LHCN-M2 (cell line): ENCODE measurements around the gene CEP43. TPM values are rescaled to one million over a fixed set of nuclear protein-coding genes. Genes with fewer than 3 reads are reported as not detected.
A peak's percentile ranks its signal among the peaks of the same experiment; 100 is the strongest.

Experiments
- DNase-seq: peaks from one replicate; pipeline ENCODE4 v3.0.0-alpha.2; 2012; ENCODE audit warnings: low read depth
- total RNA-seq: library from RNA; depleted of rRNA; stranded (reverse); fragments of >200 nt; gene quantifications from 2 replicates; pipeline ENCODE4 v1.2.3, GENCODE V29; 2014; rRNA removed

CEP43 gene
- total RNA-seq, 1 experiment from 2014 or later: 24.7 TPM

DNA sequence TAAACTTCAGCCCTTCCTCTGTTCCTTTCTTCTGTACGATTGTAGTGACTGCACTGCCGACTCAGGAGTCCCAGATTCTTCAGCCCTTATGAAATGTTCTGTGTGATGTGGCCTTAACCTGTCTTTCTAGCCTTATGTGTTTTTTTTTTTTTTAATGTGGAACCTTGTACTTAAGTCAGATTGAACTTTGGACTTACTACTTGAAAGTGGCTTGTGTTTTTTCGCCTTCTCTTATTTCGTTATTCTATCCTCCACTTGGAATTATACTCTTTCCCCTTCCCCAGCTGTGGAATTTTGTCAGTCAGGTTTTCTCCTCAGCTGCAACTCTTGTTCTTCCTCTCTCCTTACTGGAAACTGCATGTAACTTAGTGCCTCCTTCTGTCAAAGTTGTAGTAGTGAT, 8.8 kb downstream of the CEP43 start:
- peak; percentile 5 for DNase-seq

DNA sequence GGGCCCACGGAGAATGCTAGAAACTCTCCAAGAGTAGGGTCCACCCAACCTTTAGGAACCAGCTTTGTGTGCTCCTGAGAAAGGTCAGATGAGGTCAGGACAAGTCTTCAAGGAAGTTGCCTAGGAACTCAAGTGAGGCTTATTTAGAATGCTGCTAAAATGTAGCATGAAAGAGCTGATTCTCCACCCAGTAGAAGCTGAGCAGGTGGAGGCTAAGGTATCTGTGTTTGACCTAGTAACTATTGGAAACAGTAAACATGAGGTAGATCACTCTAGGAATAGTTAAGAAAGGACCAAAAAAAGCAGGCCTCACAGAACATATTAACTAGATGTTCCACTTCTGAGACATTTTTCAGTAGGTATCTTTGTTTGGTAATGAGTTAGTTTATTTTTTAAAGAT, 13.9 kb downstream of the CEP43 start:
- DNase-seq: no peak

DNA sequence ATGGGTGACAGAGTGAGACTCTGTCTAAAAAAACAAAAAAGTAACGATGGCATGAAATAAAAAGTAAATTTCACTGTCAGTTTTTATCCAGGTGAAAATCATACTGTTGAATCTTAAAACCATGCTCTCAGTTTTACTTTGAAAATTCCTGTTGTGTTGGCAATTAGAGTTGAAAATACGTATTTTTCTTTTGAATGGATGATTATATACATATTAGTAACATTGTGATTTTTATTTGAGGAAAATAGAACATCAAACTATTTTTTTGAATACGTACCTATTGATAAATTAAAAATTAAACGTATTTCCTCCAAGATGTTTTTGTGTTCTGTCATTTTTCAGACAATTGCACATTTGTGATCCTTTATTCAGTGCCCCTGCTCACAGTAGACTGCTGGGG, 14.7 kb downstream of the CEP43 start:
- no peak for DNase-seq

DNA sequence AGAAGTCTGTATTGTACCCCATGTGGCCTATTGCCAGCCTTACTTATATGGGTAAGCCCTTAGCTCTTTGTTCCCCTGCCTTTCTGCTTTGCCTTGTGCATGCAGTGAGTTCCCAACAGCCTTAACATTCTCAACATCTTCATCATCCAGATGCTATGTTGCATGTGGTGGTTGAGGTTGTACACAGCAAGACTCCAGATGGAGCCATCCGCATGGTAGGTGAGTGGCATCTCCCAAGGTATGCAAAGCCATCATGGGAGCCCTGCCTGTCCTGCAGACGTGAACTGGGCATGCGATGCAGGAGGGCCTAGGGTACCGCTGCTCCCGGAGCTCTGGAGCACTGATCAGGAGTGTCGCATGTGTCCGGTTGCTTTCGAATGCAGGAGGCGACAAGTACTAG, 16.1 kb downstream of the CEP43 start:
- DNase-seq: no peak

DNA sequence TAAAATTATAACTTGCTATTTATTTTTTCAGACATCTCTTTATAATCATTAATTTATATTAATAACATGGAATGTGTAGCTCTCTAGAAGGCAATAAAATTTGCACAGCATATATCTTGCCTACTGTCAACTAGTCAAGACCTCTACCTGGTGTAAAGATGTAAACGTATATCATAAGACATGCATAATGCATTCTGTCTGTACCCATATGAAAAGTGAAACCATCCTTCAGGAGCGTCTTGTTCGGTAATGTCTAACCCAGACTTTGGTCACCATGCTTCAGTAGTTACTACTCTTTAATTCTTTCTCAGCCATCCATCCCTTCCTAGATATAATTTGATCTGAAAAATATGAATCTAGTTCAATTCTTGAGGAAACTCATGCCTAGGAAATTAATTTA, 21.0 kb downstream of the CEP43 start:
- DNase-seq: no peak

DNA sequence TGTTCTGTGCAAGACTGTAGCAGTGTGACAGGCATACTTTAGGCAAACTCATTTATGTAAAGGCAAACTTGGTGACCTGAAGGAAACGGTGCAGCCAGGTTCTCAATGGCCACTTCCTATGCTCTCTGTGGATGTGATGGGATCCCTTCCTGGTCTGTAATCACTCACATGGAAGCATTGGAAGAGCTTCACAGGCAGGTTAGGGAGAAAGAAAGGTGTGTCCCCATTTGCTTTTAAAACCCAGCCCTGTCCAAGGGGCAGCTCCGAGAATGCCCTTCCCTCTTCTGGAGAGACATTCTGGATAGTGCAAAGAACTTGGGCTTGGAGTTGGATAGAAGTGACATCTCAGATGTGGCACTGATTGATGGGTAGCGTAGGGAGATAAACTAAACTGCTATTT, 28.1 kb downstream of the CEP43 start:
- DNase-seq: no peak

DNA sequence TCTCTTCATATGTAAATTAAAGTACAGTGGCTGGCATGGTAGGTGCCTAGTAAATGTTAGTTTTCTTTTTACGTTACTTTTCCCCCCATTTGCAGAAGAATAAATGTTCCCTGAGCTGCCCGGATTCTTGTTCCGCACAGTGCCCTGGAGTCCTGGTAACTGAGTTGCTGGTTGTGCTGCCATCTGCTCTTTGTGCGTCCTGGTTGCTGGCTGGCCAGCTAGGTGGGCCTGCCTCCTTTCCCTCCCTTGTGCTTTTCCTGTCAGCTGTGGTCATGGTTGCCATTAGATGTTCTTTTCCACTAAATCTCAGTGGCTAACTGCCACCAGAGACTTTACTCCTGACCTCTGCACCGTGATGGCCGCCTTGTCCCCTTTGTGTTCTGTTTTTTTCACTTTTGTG, 28.6 kb downstream of the CEP43 start:
- no peak for DNase-seq

DNA sequence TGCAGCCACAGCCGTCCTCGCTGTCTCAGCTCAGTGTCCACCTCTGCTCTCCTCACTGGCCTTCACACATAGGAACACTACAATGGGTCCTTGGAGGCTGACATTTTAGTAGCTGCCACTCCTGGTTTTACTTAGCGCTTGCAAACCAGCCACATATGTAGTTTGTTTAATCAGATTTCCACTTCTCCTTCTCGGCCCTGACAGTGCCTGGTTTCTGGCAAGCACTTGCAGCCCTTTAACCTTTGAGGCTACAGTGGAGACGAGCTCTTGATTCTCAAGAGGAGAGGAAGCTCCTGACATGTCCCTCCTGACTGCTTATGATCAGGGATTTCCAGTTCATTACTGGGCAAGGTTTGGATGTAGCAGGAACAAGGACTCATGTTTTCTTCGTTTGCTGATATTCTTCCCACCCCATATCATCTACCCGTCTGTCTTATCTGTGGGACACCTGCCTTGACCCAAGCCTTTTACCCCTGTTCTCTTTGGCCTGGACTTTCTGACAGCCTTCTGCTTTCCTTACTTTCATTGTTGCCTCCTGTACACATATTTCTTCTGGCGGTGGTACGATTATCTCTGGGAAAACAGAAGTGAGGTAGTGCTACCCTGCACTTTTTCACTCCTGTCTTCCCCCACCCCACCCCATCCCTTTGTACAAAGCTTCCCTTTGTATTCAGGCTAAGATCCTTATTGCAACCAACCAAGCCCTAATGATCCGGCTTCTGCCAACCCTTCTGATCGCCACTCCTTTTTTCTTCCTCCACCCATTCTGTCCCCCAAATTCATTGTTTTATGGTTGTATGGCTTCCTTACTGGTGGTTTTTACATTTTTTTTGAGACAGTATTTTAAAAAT, 31.2 kb downstream of the CEP43 start:
- DNase-seq: no peak

DNA sequence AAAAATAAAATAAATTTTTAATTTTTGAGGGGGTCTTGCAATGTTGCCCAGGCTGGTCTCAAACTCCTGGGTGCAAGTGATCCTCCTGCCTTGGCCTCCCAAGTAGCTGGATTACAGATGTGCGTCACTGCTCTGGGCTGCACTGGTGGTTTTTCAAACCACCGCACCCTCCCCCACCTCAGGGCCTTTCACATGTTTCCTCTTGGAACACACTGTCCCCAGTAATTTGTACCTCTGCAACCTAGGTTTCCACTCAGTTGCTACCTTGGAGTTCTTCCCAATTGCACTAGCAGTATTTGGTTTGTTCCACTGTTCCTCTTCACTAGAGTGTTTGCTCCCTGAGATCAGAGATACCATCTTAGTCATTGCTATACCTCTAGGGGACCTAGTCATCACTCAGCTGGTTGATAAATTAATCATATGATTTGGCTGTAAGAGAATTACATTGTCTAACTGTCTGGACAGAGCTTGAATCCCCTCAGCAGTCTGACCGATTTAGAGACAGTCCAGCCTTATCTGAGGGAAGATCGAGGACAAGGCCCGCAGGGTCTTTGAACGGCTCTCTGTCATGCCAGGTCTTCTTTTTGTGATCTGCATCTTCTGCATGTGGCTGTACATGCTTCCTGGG, 32.0 kb downstream of the CEP43 start:
- peak; percentile 35 for DNase-seq

DNA sequence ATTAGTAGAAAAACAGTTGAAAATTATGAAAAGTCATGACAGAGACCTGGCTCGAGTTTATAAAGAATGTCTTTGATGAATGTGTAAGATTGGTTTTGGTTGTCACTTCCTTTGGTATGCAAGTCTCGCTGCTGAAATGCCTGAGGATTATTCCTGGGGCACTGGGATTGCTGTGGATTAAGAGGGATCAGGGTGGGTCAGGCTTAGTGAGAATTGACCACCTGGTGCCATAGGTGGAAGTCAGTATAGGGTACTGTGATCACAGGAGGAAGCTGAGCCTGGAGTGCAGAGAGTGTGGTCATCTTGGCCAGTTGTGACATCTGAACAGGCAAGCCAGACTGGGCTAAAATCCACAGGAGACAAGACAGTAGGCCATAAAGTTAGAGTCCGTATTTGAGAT, 34.9 kb downstream of the CEP43 start:
- no peak for DNase-seq

DNA sequence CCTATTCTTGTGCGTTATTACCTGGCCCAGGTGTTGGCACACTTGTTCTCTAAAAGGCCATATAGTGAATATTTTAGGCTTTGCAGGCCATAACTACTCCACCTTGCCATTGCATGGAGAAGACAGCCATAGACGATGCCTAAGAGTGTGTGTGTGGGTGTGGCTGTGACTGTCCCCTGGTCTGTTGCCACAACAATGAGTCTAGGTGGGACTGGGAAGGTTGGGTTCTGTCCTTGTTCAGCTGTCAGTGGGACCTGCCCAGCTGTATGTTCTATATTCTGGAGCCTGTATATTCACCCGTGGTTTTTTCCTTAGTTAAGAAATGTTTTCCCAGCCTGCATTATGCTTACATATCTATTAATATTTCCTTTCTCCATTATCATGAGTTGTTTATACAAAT, 38.6 kb downstream of the CEP43 start:
- DNase-seq: no peak

DNA sequence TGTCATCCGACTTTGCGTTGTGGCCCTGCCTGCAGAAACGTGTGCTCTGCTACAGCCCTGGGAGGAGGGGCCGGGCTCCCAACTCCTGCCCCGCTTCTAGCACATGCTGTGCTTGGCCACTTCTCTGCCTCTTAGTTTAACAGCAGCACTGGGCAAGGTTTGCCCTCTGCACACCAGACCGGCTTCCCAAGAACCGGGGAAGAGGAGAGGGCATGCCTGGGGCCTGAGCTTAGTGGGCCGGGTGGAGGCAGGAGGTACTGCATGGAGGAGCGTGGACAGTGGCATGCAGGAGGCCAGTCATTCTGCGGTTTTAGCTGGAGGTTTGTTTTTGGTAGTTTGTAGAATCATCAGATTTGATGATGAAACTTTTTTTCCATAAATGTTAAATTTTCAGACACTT, 45.5 kb downstream of the CEP43 start:
- DNase-seq: no peak

DNA sequence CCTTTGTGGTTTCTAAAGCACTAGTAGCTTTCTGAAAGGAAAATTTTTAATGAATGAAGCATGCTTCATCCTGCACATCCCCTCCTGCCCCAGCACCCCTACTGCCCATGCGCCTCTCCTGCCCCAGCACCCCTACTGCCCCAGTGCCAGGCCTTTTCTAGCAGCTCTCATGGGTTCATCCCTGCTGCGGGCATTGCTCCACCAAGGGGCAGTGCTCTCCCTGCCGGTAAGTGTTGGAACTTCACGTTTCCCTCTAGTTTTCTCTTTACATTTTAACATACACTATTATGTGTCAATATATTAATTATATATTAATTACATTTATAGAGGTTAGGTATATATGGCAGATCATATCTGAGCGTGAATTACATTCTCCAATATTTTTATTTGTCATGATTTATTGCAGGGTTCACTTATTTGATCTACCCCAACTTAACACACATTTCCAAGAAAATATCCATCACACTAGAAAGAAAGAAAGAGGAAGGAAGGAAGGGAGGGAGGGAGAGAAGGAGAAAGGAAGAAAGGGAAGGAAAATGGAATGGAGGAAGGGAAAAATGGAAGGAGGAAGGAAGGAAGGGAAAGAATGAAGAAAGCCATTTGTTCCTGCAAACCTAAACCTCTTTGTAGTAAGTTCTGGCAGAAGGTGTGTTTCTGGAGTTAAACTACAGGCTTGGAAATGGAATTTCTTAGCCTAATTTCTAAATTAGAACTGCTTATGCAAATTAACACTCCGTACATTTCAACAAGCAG, 46.8 kb downstream of the CEP43 start:
- DNase-seq: no peak

DNA sequence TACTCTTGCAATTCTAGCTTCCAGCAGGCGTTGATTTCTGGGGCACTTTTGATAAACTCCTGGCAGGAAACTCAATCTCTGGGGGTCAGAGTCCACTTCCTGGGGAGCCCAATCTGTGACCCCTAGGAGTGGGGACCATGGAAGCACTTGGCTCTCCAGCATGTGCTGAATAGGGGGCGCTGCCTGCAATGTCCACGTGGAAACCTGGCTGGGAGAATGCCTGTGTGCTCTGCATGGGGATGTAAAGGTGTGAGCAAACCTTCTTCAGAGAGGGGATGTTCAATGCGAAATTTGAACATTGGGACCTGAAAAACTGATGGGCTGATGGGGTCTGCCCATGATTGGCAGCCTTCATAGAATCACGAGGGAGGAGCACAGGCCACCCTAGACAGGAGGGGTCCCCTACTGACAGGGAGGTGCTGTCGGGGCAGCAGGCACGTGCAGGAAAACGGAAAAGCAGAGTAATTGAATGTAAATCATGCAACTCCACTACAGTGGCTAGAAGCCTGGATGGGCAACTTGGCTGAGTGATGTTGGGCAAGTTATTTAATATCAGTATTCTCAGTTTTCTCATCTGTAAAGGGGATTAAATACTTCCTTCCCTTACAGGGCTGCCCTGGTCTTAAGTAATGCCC, 47.8 kb downstream of the CEP43 start:
- no peak for DNase-seq

DNA sequence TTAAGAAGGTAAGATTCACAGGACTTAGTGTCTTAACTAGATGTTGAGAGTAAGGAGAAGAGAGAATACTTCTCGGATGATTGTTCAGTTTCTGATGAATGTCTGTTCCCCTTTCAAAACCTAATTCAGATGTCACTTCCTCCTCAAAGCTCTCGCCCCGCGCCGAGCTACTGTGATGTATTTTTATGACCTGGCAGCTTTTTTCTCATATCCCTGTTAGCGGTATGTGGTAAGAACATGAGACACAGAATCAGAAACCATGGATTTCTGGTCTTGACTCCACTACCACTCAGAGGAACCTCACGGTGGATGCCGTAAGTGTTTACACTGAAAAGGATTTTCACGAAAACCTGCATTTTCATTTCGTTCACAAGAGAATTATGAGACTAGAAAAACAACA, 48.4 kb downstream of the CEP43 start:
- DNase-seq: no peak

Other genes with a start within 250 kb of the CEP43 start
- 15.1 and 16.2 TPM in 2 replicates for gene RNASET2, start 42.8 kb upstream of the CEP43 start, total RNA-seq
- not detected in 2 replicates for gene CCR6, start 123.7 kb downstream of the CEP43 start, total RNA-seq
- not detected in 2 replicates for gene GPR31, start 158.6 kb downstream of the CEP43 start, total RNA-seq